Mesenteric fat pad (tissue), 1 donor: ENCODE results near the gene ZNRD2. TPM values are rescaled to one million over a fixed set of nuclear protein-coding genes. Genes with fewer than 3 reads are reported as not detected.

Source experiments
- DNase-seq: peaks from one replicate; pipeline ENCODE4 v3.0.0-alpha.2; 2020; ENCODE audit warnings: low spot score
- total RNA-seq: library from RNA; stranded (reverse); fragmentation: NEBNext Ultra II Directional; extraction: Animal tissue kit (Norgen Biotek cat#: 25700); gene quantifications from one replicate; pipeline ENCODE4 v1.2.1, GENCODE V29; 2021
- donor health status: DM: yes; HTN: yes; CAD: no.

The ZNRD2 gene
- total RNA-seq, 1 donor from 2014 or later = 34.9 TPM

DNA sequence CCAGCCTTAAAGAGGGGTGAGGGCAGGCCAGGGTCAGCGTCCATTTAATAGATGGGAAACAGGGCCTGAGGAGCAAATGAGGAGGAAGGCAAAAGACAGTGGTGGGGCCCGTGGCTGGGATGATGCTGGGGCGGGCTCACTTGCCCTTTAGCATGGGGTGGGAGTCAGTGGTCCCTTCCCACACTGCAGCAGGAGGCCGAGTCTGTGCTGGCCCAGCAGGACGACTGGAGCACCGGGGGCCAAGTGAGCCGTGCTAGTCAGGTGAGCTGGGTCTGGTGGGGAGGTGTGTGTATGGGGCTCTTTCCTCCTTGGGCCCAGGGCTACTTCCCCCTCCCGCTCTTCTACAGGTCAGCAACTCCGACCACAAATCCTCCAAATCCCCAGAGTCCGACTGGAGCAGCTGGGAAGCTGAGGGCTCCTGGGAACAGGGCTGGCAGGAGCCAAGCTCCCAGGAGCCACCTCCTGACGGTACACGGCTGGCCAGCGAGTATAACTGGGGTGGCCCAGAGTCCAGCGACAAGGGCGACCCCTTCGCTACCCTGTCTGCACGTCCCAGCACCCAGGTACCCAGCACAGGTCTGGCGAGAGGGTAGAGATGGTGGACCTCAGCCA lies 32.6 kb upstream of the ZNRD2 start:
- DNase-seq = no peak

DNA sequence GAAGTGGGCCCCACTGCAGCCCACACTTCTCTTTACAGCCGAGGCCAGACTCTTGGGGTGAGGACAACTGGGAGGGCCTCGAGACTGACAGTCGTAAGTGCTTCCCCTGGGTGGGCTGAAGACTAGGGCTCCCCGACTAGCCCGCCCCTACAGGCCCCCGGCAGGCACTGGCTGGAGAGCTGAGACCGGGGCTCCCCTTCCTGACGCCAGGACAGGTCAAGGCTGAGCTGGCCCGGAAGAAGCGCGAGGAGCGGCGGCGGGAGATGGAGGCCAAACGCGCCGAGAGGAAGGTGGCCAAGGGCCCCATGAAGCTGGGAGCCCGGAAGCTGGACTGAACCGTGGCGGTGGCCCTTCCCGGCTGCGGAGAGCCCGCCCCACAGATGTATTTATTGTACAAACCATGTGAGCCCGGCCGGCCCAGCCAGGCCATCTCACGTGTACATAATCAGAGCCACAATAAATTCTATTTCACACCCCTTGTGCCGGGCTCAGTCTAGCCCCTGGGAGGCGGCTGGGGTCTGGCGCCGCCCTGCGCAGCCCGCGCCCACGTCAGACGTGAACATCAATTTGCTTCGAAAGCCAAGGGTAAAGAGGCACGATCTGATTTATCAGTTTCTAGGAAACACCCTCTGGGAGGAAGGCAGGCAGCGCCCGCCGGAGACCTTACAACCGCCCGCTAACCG lies 31.9 kb upstream of the ZNRD2 start:
- DNase-seq = no peak

DNA sequence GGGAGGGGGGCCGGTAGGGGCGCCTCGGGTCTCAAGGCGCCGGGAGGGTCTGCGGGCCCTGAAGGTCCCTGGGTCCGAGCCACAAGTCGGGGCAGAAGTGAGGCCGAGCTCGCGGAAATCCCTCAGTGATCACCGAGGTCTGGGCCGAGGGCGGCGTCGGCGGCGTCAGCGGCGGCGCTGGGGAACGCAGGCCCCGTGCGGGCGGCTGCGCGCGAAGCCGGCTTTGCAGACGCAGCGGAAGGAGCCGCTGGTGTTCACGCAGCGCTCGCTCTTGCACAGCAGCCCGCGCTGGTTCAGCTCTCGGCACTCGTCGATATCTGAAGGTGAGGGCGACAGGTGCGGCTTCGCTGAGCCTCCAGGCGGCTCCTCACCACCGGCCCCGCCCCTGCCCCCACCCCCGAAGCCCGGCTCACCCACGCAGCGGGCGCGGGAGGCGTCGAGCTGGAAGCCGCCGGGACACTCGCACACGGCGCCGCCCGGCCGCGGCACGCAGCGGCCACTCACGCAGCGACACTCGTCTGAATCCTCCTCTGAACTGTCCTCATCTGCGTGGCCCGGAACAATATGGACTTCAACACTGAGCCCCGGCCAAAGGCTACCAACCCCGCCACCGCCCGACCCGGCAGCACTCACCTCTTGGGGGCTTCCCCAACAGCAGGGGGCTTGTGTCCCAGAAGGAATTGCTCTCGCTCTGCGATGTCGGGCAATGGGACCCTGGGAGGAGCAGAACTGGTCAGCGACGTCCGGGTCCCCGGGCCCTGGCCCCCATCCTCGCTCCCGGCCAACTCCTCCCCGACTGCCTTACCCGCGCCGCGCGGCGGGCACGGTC lies 31.1 kb upstream of the ZNRD2 start:
- no peak for DNase-seq

DNA sequence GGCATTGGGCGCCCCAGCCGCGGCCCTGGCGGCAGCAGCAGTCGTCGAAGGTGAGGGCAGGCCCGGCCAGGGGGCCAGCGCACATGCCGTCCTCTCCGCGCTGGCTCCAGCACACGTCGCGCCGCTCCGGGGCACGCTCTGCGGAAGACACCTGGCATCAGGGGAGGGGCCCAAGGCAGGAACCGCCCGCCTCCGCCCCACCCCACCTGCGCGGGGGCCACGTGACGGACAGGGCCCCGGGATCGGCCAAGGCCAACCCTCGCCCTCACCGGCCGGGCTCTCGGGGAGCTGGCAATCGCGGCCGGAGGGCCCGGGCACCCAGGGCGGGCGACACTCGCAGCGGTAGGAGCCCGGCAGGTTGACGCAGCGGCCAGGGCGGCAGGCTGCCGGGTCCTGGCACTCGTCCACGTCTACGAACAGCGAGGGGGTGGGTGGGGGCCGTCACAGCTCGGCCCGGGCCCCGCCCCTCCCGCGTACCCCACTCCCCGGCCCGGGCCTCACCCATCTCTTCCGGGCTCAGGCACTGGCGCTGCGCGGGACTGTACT lies 30.5 kb upstream of the ZNRD2 start:
- DNase-seq = no peak

DNA sequence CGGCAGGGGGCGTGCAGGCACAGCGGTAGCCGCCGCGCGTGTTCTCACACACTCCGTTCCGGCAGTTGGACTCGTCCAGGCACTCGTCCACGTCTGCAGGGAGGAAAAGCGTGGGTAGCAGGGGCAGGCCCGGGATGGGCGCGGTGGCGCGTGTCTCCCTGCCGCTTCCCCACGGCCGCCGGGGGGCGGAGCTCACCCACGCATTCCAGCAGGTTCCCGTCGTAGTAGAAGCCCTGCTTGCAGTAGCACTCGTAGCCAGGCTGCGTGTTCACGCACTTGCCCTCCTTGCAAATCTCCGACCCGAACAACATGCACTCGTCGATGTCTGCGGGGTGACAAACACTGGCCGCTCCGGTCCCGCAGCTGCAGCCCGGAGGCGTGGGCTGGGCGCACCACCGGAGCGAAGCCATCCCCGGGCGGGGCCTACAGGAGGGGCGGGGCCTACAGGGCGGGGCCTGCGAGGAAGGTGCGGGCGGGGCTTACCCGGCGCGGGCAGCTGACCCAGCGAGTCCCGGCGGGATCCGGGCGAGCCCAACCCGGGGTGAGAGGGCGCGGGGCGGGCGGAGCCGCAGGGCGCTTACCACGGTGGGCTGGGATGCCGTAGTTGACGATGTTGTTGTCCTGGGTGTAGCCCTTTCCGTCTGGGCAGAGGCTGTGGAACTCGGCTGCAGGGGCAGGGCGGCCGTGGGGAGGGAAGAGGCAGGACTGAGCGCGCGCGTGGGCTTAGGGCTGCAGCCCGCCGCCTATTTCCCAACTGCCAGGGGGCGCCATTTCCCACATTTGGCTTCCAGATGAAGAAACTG lies 29.8 kb upstream of the ZNRD2 start:
- DNase-seq = peak; percentile 98

DNA sequence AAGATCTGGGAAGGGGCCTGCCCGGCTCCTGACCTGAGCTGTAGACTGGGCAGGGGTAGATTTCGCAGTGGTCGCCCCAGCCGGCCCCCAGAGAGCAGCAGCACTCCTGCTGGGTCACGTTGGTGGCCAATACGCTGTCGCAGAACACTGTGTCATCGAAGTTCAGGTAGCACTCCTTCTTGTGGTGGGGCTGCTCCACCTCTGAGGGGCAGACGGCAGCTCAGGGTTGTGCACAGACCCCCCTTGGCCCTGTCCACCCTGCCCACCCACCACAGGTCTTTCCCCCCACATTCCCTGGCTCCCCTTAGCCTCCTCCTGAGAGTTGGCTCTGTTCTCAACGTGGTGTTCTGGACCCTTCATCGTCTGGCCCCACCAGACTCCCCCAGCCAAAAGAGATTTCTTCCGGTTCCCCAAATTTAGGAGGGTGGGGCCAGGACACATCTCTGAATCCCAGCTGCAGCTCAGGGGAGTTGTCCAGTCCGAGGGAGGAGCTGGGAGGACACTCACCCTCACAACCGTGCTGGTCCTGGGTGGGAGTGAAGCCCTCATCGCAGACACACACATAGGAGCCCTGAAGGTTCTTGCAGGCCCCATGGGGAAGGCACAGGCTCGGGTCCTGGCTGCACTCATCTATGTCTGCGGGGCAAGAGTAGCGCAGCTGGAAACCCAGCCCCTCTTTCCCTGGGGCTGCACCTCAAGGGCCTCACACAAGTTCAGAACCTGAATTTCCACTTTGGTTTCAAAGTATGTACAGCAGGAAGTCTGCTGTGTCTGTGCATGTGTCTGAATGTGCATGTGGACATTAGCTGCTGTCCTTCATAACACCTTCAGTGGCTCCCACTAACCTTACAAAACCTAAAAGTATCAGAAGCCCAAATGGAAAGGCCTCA lies 28.9 kb upstream of the ZNRD2 start:
- no peak for DNase-seq

DNA sequence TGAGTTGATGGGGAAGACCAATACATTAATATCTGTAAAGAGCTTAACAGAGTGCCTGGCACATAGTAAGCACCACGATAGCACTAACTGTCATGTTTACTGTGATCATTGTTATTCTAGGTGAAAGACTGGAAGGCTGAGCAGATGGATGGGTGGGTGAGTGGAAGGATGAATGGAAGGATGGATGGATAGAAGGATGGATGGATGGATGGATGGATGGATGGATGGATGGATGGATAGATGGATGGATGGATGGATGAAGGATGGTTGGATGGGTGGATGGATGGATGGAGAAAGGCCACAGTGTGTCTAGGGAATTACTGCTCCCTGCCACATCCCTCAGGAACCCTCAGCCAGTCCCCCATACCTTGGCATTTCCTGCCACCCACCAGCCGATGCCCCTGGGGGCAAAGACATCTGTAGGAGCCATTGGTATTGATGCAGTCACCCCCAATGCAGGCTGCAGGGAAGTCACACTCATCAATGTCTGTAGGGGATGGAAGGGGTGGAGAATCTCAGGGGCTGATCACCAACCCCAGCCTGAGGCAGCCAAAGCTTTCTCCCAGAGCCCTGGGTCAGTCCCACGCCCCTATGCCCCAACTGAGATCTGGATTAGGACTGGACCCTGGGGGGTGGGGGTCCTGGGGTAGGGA lies 27.4 kb upstream of the ZNRD2 start:
- no peak for DNase-seq

DNA sequence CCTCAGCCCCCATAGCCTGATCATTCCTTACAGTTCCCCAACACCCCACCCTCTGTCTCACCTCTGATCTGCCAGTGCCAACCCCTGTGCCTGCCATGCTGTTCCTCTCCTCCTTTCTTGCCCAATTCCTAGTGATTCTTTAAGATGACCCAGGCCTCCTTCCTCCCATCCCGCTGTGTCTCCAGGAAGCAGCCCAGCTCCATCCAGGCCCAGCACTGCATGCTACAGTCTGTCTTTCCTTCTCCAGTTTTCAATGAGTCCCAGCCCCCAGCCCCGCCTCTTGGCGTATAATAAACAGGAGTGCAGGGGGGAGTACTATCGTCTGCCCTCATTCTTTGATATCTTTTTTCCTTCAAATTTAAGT lies 24.4 kb upstream of the ZNRD2 start:
- DNase-seq = no peak

DNA sequence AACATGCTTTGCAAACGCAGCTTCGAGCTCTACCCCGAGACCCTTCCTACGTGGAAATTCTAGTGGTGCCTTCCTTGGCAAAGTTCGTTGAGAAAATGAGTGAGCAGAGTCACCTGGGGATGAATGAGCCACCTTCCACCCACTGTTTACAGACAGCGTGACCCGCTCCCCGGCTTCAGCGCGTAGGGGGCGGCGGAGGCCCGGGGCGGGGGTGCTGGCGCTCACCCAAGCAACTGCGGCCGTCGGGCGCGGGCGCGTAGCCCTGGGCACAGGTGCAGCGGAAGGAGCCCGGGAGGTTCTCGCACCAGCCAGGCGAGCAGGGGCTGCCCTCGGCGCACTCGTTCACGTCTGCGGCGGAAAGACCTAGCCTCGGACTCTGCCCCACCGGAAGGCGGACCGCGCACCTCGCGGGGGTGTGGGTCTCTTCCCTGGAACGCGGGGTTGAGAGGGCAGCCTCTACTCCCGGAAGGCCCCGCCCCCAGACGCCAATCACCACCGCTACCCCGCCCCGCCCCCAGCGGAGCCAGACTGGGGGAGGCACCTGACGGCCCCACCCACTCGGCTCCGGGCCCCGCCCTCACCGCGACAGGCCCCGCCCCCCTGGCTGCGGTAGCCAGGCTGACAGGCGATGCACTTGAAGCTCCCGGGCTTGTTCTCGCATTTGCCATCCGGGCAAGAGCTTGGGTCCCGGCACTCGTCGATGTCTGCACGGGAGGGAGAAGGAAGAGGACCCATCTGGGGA lies 23.9 kb upstream of the ZNRD2 start:
- peak; percentile 96 for DNase-seq

DNA sequence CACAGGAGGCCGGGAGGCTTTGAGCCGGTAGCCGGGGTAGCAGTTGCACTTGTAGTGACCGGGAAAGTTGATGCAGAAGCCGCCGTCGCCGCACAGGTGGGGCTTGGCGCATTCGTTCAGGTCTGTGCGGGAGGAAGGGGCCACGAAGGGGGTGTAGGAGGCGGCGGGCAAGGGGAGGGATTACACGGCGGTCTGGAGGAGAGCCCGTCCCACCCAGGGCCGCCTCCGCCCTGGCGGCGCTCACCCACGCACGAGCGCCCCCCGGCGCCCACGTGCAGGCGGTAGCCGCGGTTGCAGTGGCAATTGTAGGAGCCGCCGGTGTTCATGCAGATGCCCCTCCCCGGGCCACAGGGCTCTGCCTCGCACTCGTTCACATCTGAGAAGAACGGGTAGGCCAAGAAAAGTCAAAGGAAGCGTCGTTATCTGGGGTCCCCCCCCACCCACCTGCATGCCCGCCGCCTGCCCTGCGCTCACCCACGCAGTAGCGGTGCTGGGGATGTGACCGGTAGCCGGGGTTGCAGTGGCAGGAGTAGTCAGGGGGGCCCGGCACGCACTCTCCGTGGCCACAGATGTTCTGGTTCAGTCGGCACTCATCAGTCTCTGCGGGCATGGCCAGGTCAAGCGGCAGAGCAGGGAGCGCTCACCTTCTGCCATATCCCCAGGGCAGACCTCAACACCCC lies 22.7 kb upstream of the ZNRD2 start:
- DNase-seq = no peak

GRCh38 chr11:65548395-65548794 lies 21.9 kb upstream of the ZNRD2 start:
- DNase-seq = no peak

GRCh38 chr11:65549096-65549495 lies 21.2 kb upstream of the ZNRD2 start:
- DNase-seq = no peak

DNA sequence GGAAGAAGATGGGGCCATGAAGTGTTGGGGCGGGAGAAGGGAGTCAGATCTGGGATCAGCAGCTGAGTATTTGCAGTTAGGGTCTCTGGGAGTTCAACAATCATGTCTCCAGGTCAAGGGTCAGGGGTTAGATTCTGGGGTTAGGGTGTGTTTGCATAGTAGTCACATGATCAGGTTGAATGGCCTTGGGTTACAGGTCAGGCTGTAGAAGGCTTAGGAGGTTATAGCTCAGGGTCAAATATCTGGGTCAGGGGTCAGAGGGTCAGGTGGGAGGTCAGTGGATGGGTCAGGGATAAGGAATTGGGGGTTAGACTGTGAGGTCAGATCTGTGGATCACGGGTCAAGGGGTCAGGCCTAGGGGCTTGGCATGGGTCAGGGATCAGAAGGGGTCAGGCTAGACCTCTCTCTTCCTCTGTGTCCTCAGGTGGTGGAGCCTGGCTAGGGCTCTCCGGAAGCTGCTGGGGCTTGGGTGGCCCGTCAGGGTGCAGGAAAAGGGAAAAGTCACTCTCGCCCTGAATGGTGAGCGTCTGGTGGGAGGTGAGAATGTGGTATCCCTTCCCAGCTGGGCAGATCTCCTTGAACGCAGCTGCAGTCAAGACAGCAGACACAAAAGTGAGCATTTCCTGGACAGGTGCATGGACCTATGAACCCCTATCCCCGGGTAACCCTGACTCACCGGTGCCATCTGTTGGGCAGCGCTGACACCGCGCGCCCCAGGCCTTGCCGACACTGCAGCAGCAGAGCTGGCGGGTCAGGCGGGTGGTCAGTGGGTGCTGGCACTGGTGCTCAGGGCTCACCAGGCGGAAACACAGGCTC lies 18.5 kb upstream of the ZNRD2 start:
- no peak for DNase-seq

- no peak for DNase-seq
Observed at GRCh38 chr11:65552388-65552951, 17.8 kb upstream of the ZNRD2 start.

DNA sequence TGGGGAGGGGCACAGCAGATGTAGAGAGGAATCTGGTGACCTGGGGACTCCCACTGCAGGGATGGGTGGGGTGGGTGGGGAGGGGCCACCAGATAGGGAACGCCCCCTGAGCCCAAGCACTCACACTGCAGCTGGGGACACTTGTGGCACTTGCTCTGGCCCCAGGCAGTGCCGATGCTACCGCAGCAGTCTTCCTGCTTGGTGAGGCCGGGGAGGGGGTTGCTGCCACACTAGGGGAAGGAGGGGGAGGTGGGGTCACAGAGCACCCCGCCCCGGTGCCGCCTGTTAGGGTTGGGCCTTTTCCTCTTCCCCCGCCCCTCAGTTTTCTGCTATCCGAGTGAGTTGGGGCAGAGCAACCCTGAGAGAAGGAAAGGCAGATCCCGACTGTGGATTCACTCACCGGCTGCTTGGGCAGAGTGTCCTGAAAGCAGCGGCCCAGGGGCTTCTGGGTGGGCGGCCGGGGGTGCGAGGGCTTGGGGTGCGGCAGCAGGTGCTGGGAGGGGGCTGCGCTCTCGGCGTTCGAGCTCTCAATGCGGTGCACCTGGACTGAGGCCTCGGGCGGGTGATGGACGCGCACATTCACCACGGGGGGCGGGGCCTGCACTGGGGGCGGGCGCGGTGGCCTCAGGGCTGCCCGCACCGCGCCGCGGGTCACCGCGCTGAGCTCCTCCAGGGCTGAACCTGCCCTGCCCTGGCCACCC lies 16.8 kb upstream of the ZNRD2 start:
- DNase-seq = no peak

DNA sequence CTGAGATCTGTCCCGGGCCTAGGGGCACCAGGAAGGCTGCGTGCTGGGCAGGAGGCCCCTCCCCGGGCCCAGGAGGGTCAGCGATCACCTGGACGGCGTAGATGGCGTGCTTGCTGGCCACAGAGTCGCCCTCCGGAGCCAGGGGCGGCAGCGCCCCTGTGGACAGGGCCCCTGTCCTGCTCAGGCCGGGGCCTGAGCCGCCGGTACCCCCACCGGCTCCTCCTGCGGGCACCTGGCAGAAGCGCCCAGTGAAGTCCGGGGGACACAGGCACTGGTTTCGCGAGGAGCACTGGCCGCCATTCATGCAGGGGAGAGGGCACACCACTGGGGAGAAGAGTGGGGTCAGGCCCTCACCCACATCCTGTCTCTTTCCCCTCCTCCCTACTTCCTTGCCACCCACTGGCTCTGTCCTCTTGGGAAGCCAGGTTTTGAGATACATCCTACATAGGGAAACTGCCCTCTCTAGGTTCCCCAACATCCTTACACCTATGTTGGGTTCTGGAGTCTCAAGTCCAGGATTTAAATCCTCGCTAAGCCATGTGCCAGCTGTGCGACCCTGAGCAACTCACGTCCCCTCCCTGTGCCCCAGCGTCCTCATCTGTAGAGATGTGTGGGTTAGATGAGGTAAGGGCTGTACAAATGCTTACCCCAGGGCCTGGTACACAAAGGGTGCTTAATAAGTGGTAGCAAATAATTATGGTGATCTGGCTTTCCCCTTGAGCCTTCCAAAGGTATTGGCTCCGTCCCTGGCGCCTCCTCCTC lies 16.0 kb upstream of the ZNRD2 start:
- no peak for DNase-seq
